GM12875 (cell line): ENCODE results near the gene DTD2.
"Not testable (repeated sequence)": the region's sequence is repeated elsewhere in the genome, so short reads cannot be mapped to it uniquely, and the experiment has no call there.

Source experiments
- H3K4me3 ChIP-seq: one replicate; pipeline ENCODE4 v1.5.1; 2011; ENCODE audit warnings: low read depth, low read length, control low read depth
- TF ChIP-seq, protein P1 (sequence below): IDR thresholded peaks from 2 replicates; pipeline ENCODE4 v1.5.1; 2011; ENCODE audit warnings: low read depth, mild to moderate bottlenecking, control low read depth, inconsistent platforms, low read length, moderate library complexity, borderline replicate concordance; ENCODE audit not compliant: insufficient read depth

The DTD2 gene

DNA sequence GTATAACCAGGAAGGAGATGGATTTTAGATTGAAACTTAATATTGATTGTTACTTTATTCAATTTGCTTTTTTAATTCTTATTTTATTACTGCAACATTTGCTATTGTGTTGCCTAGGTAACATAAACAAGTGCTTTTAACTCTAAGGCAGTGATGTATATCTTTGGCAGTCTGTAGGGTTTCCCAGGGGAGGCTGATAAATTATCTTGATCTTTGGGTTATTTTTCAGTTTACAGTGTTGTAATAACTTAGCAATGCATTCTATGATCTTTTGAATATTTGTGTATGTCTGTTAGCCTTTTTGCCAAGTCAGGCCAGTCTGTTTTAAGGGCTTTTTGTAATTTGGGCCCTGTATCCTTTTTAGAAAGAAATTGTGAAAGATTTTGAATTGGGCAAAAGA is 7.8 kb upstream of the DTD2 start:
- TF ChIP-seq, protein P1, sequence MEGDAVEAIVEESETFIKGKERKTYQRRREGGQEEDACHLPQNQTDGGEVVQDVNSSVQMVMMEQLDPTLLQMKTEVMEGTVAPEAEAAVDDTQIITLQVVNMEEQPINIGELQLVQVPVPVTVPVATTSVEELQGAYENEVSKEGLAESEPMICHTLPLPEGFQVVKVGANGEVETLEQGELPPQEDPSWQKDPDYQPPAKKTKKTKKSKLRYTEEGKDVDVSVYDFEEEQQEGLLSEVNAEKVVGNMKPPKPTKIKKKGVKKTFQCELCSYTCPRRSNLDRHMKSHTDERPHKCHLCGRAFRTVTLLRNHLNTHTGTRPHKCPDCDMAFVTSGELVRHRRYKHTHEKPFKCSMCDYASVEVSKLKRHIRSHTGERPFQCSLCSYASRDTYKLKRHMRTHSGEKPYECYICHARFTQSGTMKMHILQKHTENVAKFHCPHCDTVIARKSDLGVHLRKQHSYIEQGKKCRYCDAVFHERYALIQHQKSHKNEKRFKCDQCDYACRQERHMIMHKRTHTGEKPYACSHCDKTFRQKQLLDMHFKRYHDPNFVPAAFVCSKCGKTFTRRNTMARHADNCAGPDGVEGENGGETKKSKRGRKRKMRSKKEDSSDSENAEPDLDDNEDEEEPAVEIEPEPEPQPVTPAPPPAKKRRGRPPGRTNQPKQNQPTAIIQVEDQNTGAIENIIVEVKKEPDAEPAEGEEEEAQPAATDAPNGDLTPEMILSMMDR = no peak

DNA sequence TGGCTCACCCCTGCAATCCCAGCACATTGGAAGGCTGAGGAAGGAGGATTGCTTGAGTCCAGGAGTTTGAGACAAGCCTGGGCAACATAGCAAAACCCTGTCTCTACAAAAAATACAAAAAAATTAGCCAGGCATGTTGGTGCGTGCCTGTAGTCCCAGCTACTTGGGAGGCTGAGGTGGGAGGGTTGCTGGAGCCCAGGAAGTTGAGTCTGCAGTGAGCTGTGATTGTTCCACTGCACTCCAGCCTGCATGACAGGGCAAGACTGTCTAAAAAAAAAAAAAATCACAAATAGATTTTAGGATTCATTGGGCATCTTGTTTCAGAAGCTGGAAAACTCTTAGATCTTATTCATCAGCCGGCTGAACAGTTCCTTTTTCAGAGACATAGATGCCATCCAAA is 5.1 kb upstream of the DTD2 start:
- not testable (repeated sequence) for H3K4me3 ChIP-seq

More for the DNA sequence above, 7.8 kb upstream of the DTD2 start:
- H3K4me3 ChIP-seq = no peak overlapping the region

DNA sequence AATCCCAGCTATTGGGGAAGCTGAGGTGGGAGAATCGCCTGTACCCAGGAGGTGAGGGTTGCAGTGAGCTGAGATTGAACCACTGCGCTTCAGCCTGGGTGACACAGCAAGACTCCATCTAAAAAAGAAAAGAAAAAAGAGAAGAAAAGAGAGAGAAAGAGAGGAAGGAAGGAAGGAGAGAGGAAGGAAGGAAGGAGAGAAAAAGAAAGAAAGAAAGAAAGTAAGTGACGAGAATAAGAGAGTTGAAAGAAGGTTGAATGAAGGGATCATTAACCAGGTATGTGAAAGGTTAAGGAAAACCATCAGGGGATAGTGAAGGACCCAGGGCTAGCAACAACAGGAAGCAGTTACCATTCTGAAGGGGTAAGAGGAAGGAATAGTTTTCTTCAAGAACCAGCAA is 4.2 kb upstream of the DTD2 start:
- TF ChIP-seq, protein P1 = no peak
- no peak overlapping the region for H3K4me3 ChIP-seq

DNA sequence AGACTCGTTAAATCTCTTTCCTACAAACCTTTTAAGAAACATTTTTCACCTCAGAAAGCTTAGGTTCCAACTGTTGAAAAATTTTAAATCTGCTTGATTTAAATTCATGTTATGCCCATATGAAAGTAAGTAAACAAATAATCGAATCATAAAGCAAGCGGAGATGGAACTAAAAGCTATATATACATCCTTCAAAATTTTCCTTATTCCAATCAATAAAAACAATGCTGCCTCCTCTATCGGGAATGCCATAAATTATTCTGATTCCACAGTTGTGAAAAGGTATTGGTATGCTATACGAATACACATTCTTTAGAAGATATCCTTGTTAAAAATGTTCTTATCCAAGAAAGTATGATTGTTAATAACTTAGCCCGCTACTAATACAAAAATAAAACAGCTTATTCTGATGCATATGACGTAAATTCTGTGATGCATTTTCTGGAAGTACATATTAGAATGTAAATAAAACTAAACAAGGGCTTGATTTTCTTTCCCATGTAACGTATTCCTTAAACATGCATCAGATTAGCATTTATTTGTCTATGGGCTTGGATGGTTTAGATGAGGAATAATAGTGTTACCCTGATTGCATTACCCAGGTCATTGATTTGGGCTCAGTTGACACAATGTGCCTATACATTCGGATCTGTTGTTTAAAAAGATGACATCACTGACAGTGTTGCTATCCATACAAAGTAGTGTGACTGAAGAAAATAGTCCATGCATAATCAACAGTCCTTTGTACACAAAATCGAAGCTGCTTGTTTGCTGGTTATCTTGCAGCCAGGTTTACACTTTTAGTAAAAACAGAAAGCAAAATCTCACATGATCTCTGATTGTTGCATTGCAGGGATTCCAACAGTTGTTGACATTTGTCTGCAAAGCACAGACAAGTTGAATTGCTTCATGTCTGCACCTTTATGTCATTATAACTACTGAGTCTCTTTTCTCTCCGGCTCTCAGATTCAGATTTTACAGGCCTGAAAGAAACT is 656 bp upstream of the DTD2 start:
- TF ChIP-seq, protein P1 = no peak
- no peak overlapping the region for H3K4me3 ChIP-seq

DNA sequence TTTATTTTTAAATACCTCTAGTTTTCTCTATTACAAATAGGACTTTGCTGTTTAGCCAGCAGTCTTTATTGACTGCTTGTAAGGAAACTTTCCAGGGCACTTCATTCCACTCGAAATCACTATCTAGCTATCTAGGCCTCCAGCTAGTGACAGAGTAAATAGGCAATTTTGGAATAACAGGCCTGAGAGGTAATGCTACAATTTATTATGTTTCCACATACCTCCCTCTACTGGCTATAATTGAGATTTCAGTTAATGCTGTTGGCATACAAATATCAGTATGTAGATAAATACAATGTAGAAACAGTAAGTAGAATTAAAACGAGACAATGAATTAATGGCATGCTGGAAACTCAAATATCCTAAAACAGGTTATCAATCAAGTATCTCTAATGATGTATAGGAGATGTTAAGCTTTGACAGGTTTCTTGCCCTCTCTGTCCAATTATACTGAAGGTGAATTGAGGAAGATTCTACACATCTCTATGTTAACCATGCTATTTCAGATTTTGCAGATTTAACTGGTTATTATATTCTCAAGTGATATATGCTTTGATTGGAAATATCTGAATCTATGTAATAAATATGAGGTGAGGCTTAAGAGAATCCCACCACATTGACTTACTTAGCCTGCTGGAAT is 7.2 kb downstream of the DTD2 start:
- no peak overlapping the region for H3K4me3 ChIP-seq
- TF ChIP-seq, protein P1 = no peak

DNA sequence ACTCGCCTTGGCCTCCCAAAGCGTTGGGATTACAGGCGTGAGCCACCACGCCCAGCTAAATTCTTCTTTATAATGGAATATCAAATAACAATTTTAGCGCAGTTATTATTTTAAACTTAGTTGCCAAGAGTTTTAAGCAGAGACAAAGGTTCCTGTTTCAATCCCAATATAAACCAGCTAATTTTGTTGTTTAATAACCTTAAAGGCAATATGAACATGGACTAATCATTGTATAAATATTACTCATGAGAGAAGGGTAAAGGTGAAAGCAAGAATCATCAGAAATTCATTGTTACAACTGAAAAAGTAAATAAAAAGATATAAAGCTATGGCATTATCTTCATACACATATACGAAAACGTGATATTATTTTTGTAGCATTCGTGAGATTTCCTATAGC is 8.2 kb downstream of the DTD2 start:
- no peak overlapping the region for H3K4me3 ChIP-seq
- TF ChIP-seq, protein P1 = no peak

DNA sequence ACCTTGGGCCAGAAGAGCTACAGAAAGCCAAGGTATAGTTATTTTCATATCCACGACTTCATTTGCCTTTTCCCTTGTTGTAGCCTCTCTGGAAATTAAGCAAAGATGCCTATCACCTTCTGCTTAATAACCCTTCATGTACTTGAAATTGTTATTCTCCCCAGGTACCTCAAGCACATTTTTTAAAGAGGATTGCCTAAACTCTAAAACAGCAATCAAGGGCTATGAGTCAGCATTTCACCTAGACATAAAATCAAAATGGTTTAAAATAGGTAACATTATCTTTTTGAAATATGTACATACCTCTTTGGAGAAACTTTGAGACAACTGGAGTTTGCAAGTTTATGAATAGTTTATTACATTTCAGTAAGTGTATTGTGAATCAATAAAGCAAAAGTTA is 11.6 kb downstream of the DTD2 start:
- TF ChIP-seq, protein P1 = no peak

More for the DNA sequence above, 11.6 kb downstream of the DTD2 start:
- H3K4me3 ChIP-seq = no peak overlapping the region
